OCI-LY7 (cell line): ENCODE results near the gene AKAP13. TPM values are rescaled to one million over a fixed set of nuclear protein-coding genes. Genes with fewer than 3 reads are reported as not detected.

Experiments used
- BruUV-seq: library from RNA; stranded (reverse); fragments of 400-500 nt; replicated peaks from 2 replicates; lab custom pipeline; 2021; lab: Mats Ljungman, UMichigan
- CTCF ChIA-PET: fragments of 300-600 bp; sonication (Branson Sonifier 250); formaldehyde crosslinking; loops from one replicate; lab custom pipeline; 2022; ENCODE audit warnings: antibody characterized with exemption; ENCODE audit not compliant: unreplicated experiment; lab: Charles Lee
- POLR2A ChIA-PET: fragments of 300-600 bp; sonication (Branson Sonifier 250); formaldehyde crosslinking; loops from one replicate; lab custom pipeline; 2022; ENCODE audit warnings: antibody characterized with exemption; lab: Charles Lee
- DNase-seq: peaks from one replicate; pipeline ENCODE4 v3.0.0-alpha.2; 2015; ENCODE audit warnings: low spot score
- H2AFZ ChIP-seq: fragments of 200-600 bp; sonication (generic), shearing (Covaris generic); 2 replicates; pipeline ENCODE4 v1.6.1; 2014; ENCODE audit warnings: mild to moderate bottlenecking, antibody characterized with exemption, low read length, moderate library complexity
- H3K27ac ChIP-seq: fragments of 200-600 bp; sonication (generic); 2 replicates; pipeline ENCODE4 v1.5.1; 2014; ENCODE audit warnings: mixed run types, low read depth, mild to moderate bottlenecking, moderate library complexity, low read length, inconsistent platforms; ENCODE audit not compliant: poor library complexity, severe bottlenecking
- H3K36me3 ChIP-seq: fragments of 200-600 bp; sonication (generic); 2 replicates; pipeline ENCODE4 v1.6.1; 2014; ENCODE audit warnings: mild to moderate bottlenecking, antibody characterized with exemption, low read length, moderate library complexity, mixed read lengths; ENCODE audit not compliant: insufficient read depth
- H3K4me1 ChIP-seq: fragments of 200-600 bp; sonication (generic); 2 replicates; pipeline ENCODE4 v1.5.1; 2014; ENCODE audit warnings: mild to moderate bottlenecking, low read length; ENCODE audit not compliant: insufficient read depth, poor library complexity, severe bottlenecking
- H3K4me2 ChIP-seq: fragments of 200-600 bp; sonication (generic); 2 replicates; pipeline ENCODE4 v1.6.1; 2014; ENCODE audit warnings: mild to moderate bottlenecking, low read length
- H3K4me3 ChIP-seq: fragments of 200-600 bp; sonication (generic); 2 replicates; pipeline ENCODE4 v1.5.1; 2014; ENCODE audit warnings: mild to moderate bottlenecking, low read depth, low read length; ENCODE audit not compliant: poor library complexity, severe bottlenecking
- H3K79me2 ChIP-seq: fragments of 200-600 bp; sonication (generic); 2 replicates; pipeline ENCODE4 v1.6.1; 2016; ENCODE audit warnings: low read depth, mild to moderate bottlenecking, low read length, moderate library complexity, mixed read lengths; ENCODE audit not compliant: insufficient read depth
- H3K9me2 ChIP-seq: fragments of 200-600 bp; sonication (generic); 2 replicates; pipeline ENCODE4 v1.6.1; 2016; ENCODE audit warnings: mild to moderate bottlenecking, low read length, mixed read lengths; ENCODE audit not compliant: insufficient read depth
- H3K9me3 ChIP-seq: fragments of 200-600 bp; sonication (generic); 2 replicates; pipeline ENCODE4 v1.6.1; 2014; ENCODE audit warnings: mild to moderate bottlenecking, mixed run types, low read length, mixed read lengths
- H4K20me1 ChIP-seq: fragments of 200-600 bp; sonication (generic); 2 replicates; pipeline ENCODE4 v1.6.1; 2014; ENCODE audit warnings: mild to moderate bottlenecking, antibody characterized with exemption, low read length, moderate library complexity, mixed read lengths; ENCODE audit not compliant: insufficient read depth
- EZH2phosphoT487 ChIP-seq: fragments of 200-600 bp; sonication (generic); IDR thresholded peaks from 2 replicates; pipeline ENCODE4 v1.6.1; 2018; ENCODE audit warnings: low read depth, borderline replicate concordance, mild to moderate bottlenecking, mixed run types, antibody characterized with exemption, low read length, moderate library complexity, mixed read lengths
- intact Hi-C: fragments of 100-400 bp; cut with micrococcal nuclease; formaldehyde crosslinking; loops from one replicate; pipeline ENCODE4 v1.10.0; 2022; ENCODE audit not compliant: unreplicated experiment
- total RNA-seq, 2 experiments: library from RNA; depleted of rRNA in 1 of 2; stranded (reverse); fragments of >200 nt in 1 of 2; shearing (Covaris generic) in 1 of 2; gene quantifications; 2 replicates each; pipeline ENCODE4 v1.2.3, GENCODE V29; 2014 to 2022
- TF ChIP-seq, protein P1 (sequence below): fragments of 200-600 bp; sonication (generic); conservative IDR thresholded peaks from 2 replicates; pipeline ENCODE4 v1.5.1; 2014; ENCODE audit warnings: mild to moderate bottlenecking, antibody characterized with exemption, low read length, moderate library complexity, mixed read lengths

The AKAP13 gene
- total RNA-seq, 2 experiments from 2014 or later, result 140 to 250 TPM

DNA sequence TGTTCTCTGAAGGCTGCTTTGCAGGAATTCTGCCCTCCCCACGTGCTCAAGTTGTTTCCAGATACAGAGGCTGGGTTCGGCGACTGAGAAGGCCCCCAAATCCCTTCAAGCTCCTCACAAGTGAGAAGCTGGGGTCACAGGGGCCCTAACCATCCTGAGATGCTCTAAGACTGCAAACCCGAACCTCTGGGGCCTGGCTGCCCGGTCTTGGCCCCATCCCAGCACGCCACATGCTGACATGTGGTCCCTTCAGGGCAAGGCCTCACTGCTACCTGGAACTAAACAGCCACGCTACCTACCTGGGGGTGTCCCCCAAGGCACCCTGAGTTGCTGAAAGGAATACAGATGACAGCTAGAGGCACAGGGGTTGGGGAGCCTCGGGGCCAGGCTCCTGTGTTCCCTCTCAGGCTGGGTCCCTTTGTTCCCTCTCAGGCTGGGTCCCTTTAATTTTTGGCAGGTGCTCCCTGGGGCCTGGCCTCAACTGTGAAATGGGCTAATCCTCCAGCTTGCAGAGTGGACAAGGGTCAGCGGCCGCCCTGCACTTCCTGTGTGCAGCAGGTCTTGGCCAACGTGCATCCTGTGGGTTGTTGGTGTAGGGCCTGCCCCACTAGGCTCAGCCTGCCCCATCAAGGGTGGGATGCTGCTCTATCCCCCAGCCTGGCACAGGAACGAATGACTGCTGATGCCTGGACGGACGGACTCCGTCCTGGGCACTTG lies 381.8 kb downstream of the AKAP13 start:
- CTCF ChIA-PET, result interaction anchor here (0.6 kb wide), 1 partner anchor 1132 kb away, joined by 3 read pairs; no protein-coding TSS in a partner anchor
- no peak overlapping the region for H3K4me2 ChIP-seq
- POLR2A ChIA-PET, result no interaction called here

DNA sequence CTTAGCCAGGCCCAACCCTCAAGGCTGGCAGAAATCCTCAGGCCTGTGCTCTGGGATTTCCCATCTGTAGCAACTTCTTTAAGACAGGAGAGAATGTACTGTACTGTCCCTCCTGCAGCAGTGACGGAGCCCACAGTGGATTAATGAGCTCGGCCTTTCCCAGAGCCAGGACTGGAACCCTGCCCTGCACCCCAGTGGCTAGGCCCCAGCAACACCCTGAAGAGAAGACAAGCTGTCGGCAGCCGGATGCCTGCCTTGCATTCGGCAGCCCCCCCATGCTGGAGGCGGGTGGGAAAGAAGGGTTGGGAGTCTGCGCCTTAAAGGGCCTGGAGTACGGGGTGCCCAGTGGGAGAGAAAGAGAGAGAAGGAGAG lies 382.3 kb downstream of the AKAP13 start:
- Histone ChIP-seq H3K79me2 (no peaks in the 10 kb centered on the region), H3K4me2 (no peak overlapping the region), H4K20me1 (no peaks in the 10 kb centered on the region), H3K27ac (no peak overlapping the region), H3K9me3 (no peaks in the 10 kb centered on the region), H3K36me3 (no peaks in the 10 kb centered on the region), H2AFZ (no peak overlapping the region), H3K9me2 (no peaks in the 10 kb centered on the region), H3K4me3 (no peak overlapping the region), H3K4me1 (no peaks in the 10 kb centered on the region)
- ChIA-PET CTCF (no interaction called here), POLR2A (interaction anchor here (0.6 kb wide), 1 partner anchor 16 kb away, joined by 4 read pairs; no protein-coding TSS in a partner anchor)
- no TSS peak for BruUV-seq
- TF ChIP-seq, protein P1, sequence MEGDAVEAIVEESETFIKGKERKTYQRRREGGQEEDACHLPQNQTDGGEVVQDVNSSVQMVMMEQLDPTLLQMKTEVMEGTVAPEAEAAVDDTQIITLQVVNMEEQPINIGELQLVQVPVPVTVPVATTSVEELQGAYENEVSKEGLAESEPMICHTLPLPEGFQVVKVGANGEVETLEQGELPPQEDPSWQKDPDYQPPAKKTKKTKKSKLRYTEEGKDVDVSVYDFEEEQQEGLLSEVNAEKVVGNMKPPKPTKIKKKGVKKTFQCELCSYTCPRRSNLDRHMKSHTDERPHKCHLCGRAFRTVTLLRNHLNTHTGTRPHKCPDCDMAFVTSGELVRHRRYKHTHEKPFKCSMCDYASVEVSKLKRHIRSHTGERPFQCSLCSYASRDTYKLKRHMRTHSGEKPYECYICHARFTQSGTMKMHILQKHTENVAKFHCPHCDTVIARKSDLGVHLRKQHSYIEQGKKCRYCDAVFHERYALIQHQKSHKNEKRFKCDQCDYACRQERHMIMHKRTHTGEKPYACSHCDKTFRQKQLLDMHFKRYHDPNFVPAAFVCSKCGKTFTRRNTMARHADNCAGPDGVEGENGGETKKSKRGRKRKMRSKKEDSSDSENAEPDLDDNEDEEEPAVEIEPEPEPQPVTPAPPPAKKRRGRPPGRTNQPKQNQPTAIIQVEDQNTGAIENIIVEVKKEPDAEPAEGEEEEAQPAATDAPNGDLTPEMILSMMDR, result no peak
- TF ChIP-seq EZH2phosphoT487, result no peak
- intact Hi-C loops, result no loop called here
- no peak for DNase-seq

More for the DNA sequence above, 381.8 kb downstream of the AKAP13 start:
- H3K4me1 ChIP-seq, result no peaks in the 10 kb centered on the region
- H3K27ac ChIP-seq, result no peak overlapping the region
- no peaks in the 10 kb centered on the region for H3K79me2 ChIP-seq
- no peaks in the 10 kb centered on the region for H3K36me3 ChIP-seq
- intact Hi-C loops, result no loop called here
- H4K20me1 ChIP-seq, result no peaks in the 10 kb centered on the region
- no peak overlapping the region for H3K4me3 ChIP-seq
- no peaks in the 10 kb centered on the region for H3K9me2 ChIP-seq
- H2AFZ ChIP-seq, result no peak overlapping the region
- TF ChIP-seq, protein P1, result no peak
- TF ChIP-seq EZH2phosphoT487, result no peak
- H3K9me3 ChIP-seq, result no peaks in the 10 kb centered on the region
- BruUV-seq, result no TSS peak
- no peak for DNase-seq

DNA sequence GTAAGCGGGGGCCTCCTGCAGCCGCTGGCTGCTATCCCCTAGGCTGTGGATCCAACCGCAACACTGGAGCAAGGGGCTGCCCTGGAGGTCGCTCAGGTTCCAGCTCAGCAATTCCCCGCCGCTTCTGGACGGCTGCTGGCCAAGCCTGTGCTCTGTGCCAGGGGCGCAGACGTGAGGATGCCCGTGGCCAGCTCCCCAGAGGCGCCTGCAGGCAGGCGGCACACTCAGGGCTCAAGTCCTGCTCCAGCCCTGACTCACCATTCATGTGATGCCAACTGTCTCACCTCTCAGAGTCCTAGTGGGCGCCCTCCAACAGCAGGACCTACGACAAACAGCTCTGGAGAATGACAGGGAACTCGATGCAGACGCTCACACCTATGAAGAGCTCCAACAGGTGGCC lies 382.8 kb downstream of the AKAP13 start:
- ChIA-PET CTCF (no interaction called here), POLR2A (interaction anchor here (0.6 kb wide), 2 partner anchors 15 to 659 kb away, joined by 3 to 4 read pairs; no protein-coding TSS in a partner anchor)
- Histone ChIP-seq H3K9me2 (no peaks in the 10 kb centered on the region), H3K4me1 (no peaks in the 10 kb centered on the region), H3K9me3 (no peaks in the 10 kb centered on the region), H3K36me3 (no peaks in the 10 kb centered on the region), H3K4me2 (no peak overlapping the region), H3K27ac (no peak overlapping the region), H4K20me1 (no peaks in the 10 kb centered on the region), H3K4me3 (no peak overlapping the region), H3K79me2 (no peaks in the 10 kb centered on the region), H2AFZ (no peak overlapping the region)
- DNase-seq, result no peak
- no peak for TF ChIP-seq EZH2phosphoT487
- TF ChIP-seq, protein P1, result no peak
- no TSS peak for BruUV-seq
- intact Hi-C loops, result no loop called here
